Caki2 (cell line): ENCODE results near the gene TDRD9. TPM values are rescaled to one million over a fixed set of nuclear protein-coding genes. Genes with fewer than 3 reads are reported as not detected.

Experiments used
- DNase-seq: peaks from one replicate; pipeline ENCODE4 v3.0.0-alpha.2; 2015; ENCODE audit warnings: low read depth
- in situ Hi-C: cut with HindIII; loops from 2 replicates; pipeline ENCODE4 v1.10.0; 2016; ENCODE audit warnings: low sequenced_read_pairs, low pct_unique_long_range_greater_than_20kb, mixed read lengths
- total RNA-seq: library from RNA; depleted of rRNA; stranded (reverse); fragments of >200 nt; shearing (Covaris generic); gene quantifications from 2 replicates; pipeline ENCODE4 v1.2.3, GENCODE V29; 2014; ENCODE audit warnings: low replicate concordance

The TDRD9 gene
- total RNA-seq, 1 experiment from 2014 or later, result not detected

DNA sequence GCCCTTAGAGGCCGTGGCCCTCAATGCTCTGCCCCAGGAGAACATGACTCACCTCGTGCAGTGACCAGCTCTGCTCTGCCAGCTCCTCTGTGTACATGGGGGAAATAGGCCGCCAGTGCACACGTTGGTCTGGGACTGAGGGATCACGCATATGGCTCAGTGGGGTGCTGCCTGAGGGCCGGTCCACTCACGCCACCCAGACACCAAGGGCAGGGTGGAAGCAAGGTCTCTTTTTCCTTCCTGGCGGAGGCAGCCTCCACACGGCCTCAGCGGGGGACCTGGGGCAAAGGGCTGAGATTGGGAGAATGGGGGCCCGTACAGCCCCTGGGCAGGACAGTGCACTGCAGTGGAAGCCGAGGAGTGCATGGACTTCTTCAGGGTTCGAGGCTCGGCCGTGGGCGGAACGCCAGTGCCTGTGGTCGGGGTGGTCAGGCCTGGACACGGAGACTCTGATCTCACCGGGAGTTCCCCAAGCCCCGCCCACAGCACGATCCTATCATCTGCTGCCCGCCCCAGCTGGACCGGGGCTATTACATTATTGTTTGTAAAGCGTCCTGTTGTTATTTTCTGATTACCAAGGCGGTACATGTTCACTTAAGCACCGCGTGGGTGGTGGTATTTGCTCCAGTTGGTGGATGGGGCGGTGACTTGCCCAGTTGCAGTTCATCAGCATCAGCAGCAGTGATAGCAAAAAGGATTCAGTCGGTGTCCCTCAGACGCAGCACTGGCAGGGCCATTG lies 38.8 kb upstream of the TDRD9 start:
- peak; percentile 68 for DNase-seq

DNA sequence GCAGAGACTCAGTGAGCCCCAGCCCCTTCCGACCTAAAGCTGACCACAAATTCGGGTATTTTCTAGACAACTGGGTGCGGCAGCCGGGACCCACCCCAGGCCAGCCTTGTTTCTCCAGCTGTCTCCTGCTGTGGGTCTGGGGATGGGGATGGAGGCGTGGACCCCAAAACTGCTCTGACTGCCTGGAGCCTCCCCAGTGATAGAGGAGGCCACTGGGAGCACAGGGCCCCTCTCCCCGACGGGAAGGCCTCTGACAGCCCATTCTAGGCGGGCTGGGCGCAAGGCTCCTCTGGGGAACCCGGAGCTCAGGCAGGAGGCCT lies 38.2 kb upstream of the TDRD9 start:
- no peak for DNase-seq

More for the DNA sequence above, 38.8 kb upstream of the TDRD9 start:
- in situ Hi-C loops, result no loop called here

DNA sequence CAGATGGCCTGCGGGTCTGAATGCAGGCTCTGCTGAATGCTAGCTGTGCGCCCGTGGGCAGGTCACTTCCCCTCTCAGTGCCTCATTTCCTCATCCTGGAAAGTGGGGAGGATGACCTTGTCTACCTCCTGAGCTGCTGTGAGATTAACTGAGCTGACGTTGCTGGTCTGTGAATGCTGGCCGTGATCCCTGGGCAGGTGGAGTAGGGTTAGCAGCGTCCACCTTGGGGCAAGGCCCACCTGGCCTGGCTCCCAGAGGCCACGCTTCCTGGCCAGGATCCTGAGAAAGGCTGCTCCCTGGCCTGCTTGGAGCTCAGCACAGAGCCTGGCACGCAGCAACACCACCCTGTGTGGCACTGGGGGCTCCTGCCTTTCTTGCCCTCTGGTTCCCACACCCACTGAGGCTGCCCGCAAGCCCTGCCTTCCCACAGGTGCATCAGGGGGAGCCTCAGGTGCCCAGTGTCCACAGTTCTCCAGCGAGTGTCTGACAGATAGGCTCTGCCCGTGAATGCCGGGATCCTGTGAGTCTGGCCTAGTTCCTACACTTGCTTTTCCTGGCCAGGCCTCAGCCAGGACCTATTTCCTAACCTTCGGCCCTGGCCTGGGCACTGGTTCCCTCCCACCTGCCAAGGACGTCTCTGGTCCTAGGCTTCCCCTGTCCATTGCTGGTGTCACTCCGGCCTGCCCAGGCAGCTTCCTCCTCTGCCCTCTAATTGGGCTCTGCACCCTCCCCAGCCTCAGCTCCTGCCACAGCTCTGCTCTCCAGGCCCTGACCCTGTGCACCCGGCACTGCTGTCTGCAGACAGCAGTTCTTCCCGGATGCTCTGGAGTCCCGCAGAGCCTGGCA lies 37.2 kb upstream of the TDRD9 start:
- in situ Hi-C loops, result no loop called here
- DNase-seq, result no peak

More for the DNA sequence above, 38.2 kb upstream of the TDRD9 start:
- in situ Hi-C loops, result no loop called here

DNA sequence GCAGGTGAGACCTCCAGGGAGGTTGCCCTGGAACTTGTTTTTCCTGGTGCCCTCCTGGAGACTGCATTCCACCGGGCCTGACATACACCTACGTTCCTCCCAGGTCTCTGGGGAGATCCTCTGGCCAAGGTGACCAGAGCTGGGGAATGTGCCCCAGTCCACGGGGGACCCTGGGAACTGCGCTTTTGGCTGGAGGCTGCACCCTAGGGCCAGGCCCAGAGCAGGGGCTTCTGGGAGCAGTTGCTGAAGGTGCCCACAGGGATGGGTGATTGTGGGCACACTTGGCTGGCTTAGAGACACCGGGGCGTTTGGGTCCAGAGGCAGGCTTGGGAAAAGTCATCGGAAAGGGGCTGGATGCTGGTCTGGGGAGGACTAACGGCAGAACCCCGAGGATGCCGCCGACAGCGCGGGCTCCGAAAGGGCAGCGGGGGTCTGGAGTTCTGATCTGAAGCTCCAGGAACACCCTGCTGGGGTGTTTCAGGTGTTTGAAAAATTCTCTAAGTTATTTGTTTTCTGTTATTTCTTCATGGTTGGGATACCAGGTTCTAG lies 36.5 kb upstream of the TDRD9 start:
- no peak for DNase-seq
- in situ Hi-C loops, result no loop called here

DNA sequence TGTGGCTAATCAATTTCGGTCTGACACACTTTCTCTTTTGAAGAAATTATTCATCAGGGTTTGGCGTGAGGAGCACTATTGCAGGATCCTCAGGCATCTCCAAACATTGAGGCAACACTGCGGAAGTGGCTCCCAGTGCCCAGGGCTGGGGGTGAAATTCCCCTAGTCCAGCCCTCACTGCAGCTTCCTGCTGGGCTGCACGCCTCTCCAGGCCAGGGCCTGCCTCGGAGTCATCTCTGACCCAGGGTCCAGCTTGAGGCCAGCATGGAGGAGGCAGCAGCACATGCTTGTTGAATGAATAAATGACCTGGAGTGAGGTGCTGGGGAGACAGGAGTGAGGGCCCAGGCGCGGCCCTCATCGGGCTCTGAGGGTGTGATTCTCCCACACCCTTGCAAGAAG lies 36.0 kb upstream of the TDRD9 start:
- in situ Hi-C loops, result no loop called here
- no peak for DNase-seq

DNA sequence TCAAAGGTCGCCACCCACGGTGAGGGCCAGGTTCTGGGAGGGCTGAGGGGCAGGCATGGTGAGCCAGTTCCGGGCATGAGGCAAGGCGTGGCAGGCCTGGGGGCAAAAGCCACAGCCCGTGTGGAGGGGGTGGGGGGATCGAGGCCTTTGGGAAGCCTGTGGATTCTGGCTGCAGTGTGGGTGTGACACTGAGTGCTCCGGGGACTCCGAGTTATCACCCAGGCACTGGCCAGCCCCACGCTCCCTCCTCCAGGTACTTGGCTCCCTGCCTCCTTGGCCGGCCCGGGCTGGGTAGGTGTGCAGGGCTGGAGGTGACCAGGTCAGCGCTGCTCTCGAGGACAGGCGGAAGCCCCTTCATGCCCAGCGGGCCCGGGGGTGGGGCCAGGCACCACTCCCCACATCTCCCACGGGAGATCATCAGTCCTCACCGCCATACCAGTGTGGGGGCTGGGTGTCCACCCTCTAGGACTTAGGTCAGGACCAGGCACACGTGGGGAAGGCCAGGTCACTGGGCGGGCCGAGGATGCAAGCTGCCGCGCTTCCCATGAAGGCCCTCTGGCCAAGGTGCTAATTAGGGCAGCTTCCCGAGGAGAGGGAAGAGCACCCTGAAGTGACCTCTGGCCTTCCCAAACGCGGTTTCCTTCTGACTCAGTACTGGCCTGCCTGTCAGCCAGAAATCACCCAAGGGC lies 34.1 kb upstream of the TDRD9 start:
- no peak for DNase-seq
- in situ Hi-C loops, result no loop called here

DNA sequence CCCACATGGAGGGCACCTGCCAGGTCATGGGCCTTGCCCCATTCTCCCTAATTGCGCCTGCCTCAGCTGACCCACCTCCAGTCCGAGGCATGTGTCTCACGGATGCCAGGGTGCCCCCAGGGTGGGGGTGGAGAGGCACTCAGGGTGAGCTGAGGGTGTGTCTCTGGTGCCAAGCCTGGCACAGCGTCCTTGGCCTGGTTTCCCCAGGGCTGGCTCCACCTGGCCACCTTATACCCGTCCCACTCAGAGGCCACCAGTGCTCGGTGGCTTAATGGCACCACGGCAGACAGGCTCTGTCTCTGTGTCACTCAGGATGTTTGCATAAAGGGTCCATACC lies 33.6 kb upstream of the TDRD9 start:
- no peak for DNase-seq
- in situ Hi-C loops, result no loop called here

DNA sequence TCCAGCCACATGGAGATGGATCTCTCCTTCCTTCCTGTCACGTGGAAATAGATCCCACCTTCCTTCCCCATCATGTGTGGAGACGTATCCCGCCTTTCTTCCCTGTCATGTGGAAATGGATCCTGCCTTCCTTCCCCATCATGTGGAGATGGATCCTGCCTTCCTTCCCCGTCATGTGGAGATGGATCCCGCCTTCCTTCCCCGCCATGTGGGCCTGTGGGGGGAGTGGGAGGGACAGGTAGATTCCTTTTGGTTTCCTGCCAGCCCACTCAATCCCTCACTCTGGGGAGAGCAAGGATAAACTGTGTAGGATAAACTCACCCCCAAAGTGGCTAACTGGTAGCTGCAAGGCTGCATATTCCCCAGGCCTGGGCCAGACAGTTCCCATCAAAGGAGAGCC lies 31.7 kb upstream of the TDRD9 start:
- no peak for DNase-seq
- in situ Hi-C loops, result no loop called here

DNA sequence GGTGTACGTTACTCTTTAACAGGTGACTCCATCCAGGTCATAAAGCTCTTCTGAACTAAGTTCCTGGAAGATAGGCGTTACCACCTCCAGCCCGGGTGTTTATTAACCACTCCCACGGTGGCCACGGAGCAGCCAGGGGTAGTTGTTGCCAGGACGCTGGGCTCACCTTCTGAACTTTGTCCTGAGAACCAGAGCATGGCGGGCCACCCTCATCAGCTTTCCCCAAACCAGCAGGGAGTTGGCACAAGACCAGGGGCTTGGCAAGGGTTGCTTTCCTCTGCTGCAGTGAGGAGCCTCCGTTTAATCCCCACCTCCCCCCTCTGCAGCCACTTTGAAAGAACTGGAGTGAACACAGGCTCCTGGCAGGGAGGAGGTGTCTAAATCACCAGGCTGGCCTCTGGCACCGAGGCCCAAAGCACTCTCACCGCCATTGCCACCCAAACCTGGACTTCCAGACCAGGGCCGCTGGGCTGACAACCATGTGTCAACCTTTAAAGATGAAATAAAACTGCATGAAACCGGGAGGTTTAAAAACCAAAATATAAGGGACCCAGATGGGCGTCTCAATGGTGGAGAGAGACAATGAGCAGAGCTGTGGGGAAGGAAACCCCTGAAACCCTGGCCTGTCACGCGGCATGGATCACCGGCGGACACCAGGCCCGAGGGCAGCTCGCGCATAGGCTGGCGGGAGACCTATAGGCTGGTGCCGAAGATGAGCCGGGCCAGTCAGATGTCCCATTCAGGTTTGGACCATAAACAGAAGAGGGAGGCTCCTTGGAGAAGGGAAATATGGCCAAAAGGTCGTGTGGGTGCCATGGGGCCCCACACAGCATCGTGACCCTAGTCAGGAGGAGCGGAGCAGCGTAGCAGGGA lies 30.9 kb upstream of the TDRD9 start:
- DNase-seq, result peak; percentile 78
- in situ Hi-C loops, result no loop called here

DNA sequence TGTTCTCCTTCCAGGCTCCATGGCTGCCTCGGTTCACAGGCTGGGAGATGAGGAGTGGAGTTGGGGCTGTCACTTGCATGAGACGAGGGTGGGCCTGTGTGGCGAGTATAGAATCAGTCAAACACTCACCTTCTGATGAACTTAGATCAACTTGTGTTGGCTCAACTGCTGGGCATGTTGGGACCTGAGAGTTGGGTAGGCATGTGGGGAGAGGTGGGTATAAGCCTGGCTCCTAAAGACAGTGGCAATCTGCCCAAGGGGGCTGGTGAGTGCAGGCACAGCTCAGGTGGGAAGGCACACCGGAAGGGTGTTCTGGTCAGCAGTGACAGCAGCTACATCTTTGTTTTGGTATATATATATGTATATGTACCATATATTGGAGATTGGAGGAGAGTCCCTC lies 30.1 kb upstream of the TDRD9 start:
- in situ Hi-C loops, result no loop called here
- DNase-seq, result no peak

DNA sequence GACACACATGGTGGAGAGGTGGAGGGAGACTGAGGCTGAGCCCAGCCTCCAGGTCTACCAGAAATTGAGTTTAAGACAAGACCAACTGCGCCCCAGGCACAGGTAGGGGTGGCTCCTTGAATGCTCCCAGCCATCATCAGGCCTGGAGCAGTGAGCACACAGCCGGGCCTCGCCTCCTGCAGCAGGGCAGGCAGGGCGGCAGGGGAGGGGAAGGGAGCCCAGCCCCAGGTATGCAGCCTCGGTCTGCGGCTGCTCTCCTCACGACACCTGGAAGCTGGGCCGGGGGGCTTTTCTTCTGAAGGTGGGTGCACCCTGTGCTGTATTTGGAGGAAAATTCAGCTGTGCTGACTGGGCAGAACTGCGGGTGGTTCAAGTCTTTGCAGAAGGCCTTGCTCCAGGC lies 29.5 kb upstream of the TDRD9 start:
- in situ Hi-C loops, result no loop called here
- no peak for DNase-seq

DNA sequence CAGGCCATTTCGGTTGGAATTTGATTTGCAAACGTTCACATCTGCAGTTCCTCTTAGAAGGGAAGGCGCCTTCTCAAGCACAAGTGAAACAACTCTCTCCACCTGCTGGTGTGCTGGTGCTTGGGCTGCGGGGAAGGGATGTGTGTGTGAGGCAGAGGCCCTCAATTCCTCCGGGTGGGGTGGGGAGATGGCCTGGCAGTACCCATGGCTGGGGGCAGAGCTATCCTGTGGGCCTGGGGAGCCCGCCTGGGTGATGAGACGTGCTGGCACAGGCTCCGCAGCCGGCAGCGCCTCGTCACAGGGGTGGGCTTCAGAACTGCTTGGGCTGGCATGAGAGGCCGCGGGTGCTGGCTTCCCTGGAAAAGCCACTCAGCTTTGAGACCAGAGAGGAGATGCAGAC lies 28.9 kb upstream of the TDRD9 start:
- in situ Hi-C loops, result no loop called here
- no peak for DNase-seq

DNA sequence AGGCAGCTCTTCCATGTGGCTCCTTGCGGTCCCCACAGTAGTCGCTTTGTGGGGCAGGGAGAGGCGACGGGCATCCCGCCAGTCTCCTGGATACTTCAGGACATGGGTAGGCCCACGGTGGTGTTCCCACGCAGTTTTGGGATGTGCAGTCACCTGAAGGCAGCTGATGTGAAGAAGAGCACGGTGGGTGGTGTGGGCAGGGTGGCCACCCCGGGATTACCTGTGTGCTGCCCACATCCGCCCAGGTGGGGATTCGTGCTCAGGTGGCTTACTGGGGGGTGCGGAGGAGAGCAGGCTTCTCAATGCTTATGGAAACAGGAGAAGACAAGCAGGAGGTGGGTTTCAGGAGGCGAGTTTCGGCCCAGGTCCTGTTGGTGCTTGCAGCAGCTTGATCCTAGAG lies 28.4 kb upstream of the TDRD9 start:
- DNase-seq, result no peak
- in situ Hi-C loops, result no loop called here

DNA sequence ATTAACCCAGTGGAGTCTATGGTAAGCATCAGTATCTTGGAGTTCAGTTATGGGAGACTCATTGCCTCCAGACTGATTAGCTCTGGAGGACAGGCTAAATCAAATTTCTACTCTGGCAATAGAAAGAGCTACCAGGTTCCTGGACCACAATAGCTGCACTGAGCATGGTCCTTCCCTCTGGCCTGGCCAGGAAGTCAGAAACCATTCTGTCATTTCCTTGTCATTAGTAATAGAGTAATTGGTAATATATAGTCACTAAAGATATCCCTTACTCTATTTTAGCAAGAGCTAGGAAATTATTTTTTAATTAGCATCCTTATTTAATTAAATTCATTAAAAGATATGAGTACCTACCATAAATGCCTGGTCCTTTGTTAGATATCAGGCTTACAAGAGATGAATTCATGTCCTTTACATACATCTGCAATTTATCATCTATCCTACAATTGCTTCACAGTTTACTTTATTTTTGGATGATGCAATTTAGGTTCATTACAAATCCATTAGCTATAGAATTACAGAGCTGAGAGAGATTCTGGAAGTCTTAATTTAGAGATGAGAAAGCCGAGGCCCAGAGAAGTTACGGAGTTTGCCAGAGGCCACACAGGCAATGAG lies 23.7 kb upstream of the TDRD9 start:
- in situ Hi-C loops, result no loop called here
- DNase-seq, result no peak

DNA sequence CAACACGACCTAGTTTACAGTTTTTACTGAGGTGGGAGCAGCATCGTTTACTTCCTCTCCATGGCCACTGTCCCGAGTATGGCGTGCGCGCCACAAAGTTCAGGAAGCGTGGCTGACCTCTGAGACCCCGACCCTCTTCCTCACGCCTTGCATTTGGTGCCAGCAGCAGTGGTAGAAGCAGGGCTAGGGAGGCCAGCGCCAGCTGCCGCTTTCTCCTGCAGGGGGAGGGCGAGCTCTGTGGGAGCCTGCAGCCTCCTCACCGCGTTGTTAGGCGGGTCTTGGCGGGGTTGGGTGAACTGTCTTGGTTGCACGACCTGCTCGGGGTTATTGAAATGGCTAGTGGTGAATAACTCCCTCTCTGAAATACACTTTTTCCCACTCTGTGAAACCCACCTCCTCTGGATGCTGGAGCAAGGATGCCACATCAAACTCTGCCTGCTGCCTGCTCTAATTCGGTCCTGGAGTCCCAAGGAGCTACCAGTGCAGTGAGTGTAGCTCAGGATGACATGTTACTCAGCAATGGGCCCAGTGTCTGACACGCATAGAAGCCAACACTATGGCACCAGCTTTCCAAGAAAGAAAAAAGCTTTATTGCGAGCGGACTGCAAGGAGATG lies 22.3 kb upstream of the TDRD9 start:
- in situ Hi-C loops, result no loop called here
- no peak for DNase-seq

DNA sequence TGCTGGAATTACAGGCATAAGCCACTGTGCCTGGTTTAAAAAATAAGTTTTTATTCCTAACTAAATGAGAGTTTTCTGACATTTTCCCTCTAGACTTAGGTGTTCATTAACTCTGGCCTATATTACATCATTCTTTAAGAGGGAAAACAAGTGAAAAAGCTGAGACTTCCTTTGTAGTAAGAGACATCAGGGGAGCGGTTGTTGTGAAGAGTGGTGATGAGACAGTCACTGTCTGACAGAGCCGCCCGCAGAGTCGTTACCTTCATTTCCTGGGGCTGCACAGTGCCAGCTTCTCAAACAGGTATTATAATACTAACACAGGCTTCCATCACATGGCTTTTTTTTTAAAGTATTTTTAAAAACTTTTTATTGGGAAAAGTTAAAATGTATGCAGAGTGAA lies 19.7 kb upstream of the TDRD9 start:
- in situ Hi-C loops, result no loop called here
- DNase-seq, result no peak

DNA sequence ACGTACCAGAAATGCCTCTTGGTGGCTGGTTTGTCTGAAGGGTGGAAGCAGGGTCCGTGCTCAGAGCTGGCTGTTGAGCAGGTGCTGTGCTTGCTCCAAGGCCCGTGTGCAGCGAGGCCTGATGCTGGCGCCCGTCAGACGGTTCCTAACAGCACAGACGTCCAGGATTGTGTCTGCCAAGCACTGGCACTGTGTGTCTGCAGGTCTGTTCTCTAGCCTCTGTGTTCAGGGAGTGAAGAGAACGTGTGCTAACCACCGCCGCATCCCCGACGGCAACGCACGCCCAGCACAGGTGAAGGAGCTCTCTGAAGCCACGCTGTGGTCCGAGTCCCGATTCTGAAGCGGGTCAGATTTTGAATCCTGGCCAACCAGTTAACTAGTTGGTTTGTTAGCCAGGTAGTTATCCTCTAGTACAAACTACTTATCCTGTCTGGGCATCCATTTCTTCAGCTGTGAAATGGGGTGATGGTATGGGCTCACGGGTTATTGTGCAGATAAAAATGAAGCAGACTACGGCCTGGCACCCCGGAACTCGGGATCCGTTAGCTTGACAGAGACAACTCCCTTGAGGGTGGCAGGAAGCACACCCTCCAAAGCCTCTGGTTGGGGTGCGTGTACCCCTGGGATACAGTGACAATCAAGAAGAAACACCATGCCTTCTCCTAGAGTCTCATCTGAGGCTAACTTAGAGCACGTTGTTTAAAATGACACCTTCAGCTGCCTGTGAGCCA lies 18.6 kb upstream of the TDRD9 start:
- in situ Hi-C loops, result no loop called here
- DNase-seq, result no peak
